ENCODE measurements around the gene GCGR.

Gene GCGR

DNA sequence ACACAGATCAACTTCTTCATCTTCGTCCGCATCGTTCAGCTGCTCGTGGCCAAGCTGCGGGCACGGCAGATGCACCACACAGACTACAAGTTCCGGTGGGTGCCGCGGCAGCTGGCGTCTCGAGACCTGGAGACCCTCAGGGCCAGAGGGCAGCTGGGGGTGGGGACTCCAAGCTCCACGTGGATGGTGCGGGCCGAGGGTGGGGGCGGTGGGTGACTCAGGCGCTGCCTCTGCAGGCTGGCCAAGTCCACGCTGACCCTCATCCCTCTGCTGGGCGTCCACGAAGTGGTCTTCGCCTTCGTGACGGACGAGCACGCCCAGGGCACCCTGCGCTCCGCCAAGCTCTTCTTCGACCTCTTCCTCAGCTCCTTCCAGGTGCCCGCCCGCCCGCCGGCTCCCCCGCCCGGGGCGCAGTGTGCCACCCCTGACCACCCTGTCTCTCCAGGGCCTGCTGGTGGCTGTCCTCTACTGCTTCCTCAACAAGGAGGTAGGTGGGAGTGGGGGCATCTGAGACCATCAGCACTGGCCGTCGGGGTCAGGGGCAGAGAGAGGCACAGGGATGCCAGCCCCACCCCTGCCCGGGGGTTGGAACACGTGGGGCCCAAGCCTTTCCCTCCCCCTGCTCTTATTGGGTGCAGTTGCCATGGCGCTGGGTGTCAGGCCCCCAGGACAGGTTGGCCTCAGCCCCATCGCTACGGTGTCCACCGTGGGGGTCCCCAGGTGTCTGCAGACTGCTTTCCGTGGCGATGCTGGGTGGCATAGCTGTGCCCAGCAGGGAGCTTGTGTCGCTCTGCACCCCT is 8.8 kb downstream of the GCGR start:
- DNase-seq = no peak

DNA sequence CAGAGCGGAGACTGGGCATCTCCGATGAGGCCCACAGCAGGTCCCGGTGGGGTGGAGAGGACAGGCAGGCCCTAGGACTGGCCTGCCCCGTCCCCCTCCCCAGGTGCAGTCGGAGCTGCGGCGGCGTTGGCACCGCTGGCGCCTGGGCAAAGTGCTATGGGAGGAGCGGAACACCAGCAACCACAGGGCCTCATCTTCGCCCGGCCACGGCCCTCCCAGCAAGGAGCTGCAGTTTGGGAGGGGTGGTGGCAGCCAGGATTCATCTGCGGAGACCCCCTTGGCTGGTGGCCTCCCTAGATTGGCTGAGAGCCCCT is 9.4 kb downstream of the GCGR start:
- no peak for DNase-seq

DNA sequence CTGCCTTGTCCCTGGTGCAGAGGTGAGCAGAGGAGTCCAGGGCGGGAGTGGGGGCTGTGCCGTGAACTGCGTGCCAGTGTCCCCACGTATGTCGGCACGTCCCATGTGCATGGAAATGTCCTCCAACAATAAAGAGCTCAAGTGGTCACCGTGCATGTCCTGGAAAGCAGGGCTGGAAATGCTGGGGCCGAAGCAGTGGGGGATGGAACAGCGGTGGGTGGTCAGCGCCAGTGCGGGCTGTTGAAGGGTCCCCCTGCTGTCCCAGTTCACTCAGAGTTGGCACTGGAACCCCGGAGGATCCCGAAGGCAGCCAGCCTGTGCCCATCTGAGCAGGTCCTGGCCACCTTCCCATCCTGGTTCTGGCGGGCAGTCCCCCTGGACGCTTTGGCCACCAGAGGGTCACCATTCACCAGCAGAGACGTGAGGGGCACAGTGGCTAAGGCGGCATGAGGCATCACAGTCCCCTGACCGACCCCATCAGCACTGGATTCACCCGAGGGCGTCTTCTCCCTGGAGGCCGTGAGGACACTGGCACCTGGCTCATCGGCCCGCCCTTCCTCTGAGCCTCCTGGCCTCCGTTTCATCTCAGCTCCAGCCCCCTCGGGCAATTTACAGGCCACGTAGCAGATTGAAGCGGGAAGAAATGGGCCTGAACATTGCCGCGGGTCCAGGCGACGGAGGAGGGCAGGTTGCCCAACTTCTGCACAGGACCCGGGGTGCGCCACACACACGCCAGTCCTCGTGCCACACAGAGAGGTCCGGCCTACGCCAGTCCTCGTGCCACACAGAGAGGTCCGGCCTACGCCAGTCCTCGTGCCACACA is 10.1 kb downstream of the GCGR start:
- no peak for DNase-seq

DNA sequence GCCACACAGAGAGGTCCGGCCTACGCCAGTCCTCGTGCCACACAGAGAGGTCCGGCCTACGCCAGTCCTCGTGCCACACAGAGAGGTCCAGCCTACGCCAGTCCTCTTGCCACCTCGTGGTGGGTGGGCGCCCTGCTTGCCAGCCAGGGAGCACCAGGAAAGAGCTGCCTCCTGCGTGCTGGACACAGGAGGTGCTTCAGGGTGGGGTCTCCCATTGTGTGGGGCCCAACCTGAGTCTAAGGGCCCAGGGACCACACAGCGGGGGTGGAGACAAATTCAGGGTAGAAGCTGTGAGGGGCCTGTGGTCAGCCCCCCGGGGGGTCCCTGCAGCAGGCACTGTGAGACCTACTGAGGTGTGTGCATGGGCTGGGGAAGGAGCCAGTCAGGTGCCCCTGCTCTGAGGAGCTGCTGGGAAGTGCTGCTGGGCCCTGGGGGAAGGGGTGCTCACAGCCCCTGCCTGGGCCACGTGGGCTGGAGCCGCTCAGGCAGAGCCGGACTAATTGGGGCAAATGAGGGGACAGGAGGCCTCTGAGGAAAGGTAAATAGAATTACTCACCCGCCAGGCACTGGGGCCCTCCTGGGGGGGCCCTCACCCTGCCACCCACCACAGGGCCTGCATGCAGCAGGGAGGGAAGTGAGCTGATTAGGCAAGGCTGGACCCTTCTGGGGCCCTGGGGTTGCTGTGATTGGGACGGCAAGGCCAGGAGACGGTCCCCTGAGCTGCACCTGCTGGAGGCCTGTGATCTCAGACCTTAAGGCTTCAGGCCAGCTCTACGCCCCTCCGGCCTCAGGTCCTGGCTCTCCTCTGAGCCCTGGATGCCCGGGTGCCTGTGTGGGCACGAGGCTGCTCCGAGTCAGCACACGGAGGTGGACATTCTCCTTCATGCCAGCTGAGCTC is 11.0 kb downstream of the GCGR start:
- no peak for DNase-seq

DNA sequence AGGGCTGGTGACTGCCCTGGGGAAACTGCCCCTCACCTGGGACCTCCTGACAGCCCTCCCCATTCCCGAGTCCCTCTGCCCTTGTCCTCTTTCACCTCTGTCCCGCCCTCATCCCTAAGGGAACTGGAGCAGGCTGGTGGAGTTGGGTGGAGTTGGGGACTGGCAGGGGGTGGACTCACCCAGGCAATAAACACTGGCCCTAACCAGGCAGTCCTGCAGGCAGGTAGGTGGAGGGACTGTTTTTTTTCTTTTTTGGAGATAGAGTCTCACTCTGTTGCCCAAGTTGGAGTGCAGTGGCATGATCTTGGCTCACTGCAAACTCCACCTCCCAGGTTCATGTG is 11.7 kb downstream of the GCGR start:
- DNase-seq = no peak

DNA sequence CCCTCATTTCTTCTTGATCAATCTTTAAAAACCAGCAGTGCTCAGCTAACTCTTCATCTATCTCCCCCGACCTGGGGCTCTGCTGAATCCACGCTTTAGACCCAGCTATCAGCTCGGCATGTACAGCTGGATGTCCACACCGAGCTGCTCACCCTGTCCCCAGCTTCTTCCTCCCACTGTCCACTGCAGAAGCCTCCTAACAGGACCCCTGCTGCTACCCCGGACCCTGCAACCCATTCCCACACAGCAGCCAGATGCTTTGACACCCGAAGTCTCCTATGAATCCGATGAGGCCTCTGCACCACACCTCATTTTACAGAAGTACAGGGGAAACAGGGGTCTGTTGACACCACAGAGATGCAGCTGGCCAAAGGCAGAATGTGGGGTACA is 13.8 kb downstream of the GCGR start:
- DNase-seq = no peak

DNA sequence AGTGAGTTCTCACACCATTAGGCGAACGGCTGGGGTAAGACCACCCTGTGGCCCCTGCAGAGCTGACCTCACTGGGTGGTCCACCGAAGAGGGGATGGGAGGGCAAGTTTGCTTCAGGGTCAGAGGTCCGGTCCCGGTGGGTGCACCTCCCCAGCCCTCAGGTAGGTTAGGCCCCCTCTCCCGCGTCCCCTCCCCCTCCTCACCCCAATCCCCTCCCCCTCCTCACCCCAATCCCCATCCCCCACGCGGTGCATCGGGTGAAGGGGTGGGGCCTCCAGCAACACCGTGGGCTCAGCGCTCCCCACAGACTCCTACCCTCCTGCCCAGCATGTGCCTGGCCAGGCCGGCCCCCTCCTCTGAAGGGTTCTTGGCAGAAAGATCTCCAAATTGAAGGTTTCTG is 15.8 kb downstream of the GCGR start:
- no peak for DNase-seq

DNA sequence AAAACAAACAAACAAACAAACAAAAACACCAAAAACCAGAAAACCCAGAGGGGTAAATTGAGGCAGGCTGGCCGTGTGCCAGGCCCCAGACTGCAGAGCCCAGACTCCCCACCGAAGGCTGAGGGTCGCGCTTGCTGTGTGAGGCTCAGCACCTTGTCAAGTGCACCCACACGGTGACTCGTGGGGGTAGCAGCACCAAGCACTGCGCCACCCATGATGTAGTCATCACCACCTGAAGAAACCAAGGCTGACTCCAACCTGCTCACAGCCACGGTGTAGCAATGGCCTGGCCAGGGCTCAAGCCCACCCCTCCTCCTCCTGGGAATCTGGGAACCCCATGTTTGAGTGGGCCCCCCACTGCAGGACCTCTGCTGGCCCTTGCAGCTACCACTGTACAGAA is 17.2 kb downstream of the GCGR start:
- no peak for DNase-seq

DNA sequence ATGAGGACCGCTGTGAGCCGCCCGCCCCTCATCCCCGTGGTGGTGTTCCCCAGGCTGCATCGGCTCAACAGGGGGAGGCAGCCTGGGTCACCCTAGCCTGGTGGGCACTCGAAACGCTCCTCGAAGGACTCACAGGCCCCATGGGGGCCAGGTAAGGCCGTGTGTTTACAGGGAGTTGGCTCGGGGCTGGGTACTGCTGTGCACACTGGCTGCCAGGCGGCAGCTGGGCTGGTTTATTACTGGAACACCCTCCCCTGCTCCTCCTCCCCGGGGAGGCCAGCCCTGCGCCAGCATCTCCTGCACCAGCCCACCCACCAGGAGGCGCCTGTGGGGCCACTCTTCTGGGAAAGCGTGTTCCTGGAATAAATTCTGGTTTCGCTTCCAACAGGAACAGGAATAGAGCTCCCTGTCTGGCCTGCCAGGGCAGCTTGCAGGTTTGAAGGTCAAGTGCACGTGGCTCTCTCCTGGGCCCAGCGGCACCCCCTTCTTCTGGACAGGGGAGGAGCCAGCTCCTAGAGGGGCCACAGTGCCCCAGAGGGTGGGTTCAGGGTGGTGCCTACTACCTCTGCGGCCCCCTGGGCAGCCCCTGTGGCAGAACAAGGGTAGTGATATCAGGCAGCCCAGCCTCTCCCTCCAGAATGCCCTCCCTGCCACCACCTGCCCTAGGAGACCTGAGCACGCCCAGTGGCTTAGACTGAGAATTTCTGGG is 17.8 kb downstream of the GCGR start:
- DNase-seq = peak; percentile 65

DNA sequence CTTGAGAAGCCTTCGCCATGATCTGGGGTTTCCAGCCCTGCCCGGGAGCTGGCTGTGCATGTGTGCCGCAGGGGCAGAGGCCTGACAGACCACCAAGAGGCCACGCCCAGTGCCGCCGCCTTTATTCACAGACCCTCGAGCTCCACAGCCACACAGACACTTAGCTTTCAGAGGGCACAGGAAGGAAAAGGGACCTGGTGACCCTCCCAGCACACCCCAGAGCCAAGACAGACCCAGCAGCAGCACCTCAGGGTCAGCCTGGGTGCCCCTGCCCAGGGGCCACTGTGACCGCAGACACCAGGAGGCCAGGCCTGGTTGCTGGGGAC is 18.3 kb downstream of the GCGR start:
- DNase-seq = no peak

DNA sequence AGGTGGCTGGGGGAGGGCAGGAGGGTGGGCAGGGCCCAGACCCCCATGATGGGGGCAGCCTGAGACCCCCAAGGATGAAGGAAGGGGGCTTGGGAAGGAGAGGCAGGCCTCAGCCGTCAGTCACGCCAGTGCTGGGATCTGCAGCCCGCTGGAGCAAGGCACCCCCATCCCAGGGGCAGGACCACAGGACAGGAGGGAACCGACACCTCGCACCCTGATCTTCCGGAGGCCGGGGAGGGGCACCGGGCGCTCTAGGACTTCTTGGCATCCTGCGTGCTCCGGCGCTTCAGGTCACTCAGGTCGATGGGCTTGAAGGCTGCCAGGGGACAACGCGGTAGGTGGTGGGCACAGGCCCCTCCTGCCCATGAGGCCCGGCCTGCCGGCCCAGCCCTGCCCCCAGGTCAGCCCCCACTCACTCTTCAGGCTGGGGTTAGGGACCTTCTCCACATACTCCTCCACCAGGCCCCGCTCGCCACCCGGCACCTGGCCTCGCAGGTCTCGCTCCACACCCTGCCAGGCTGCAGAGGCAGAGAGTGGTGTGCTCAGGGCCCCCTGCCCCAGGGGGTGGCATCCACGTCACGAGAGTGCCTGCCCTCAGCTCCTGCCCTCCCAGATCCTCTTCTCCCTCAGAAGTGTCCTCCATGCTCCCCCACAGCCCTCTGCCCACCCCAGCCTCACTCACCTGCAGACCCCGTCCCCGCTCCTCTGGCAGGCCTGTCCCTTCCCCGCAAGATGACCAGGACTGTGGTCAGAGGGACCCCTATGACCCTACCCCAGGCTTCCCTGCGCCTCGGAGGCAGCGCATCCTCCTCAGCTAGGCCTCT is 19.3 kb downstream of the GCGR start:
- DNase-seq = no peak

DNA sequence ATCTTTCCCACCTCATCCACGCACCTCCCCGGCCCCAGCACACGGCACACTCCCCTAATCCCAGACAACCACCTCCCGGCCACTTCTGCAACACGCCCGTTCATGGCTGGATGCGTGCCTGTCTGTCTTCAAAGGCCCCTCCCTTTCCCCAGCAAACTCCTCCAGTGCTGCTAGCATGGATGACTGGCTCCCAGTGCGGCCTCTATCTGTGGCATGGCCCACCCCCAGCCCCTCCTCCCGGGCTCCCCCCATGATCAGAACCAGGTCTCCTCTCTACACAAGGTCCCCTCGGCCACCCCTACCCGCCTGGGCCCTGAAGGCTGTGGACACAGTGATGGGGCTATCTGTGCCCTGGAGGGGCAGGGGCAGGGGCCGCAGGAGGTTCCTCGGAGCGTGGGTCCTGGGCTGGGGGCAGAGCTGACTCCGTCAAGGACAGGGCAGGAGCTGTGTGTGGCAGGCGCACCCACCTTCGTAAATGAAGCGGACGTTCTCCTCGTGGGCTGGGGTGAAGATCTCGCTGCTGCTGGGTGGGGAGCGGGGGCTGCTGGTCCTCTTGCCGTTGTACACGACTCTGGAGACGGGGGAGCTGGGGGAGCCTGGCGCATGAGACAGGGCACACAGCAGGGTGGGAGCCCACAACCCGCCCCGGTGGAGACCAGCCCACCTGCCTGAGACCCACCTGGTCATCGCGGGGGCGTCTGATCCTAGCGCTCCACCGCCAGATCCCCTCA is 20.0 kb downstream of the GCGR start:
- no peak for DNase-seq

DNA sequence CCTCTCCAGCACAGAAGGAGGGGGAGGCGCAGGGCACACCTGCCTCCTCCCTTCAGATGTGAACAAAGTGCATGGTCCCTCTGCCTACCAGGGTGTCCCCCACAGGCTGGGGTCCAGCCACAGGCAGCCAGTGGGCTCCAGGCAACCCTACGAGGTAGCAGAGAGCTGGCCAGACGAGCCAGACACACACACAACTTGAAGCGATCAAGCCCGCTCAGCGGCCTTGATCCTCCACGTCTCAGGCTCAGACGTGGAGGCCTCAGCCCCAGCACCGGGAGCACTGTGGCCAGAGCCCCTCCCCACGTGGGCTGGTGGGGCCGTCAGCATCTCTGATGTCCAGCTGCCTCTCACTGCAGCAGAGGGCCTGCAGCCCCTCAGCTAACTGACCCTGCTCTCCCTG is 20.6 kb downstream of the GCGR start:
- DNase-seq = no peak

DNA sequence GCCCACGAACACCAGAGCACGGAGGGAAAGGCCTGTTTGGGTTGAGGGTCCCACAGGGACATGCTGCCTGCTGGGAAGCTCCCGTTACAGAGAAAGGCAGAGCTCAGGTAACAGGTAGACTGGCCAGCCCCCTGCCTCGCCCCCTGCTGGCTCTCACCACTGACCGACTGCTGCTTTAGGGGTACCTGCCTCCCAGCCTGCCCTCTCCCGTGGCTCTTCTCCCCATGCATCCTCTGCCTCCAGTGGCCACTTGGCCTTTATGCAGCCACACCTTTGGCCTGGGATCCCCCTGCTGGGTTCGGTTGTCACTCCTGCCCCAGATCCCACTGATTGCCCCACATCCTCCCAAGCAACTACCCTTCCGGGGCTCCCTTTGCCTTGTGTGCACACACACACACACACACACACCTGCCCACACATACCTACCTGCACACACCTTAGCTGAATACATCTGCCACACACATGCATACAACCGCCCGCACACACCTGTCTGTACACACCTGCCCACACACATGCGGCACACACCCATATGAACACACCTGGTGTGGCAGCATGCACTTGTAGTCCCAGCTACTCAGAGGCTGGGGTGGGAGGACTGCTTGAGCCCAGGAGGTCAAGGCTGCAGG is 22.0 kb downstream of the GCGR start:
- no peak for DNase-seq

DNA sequence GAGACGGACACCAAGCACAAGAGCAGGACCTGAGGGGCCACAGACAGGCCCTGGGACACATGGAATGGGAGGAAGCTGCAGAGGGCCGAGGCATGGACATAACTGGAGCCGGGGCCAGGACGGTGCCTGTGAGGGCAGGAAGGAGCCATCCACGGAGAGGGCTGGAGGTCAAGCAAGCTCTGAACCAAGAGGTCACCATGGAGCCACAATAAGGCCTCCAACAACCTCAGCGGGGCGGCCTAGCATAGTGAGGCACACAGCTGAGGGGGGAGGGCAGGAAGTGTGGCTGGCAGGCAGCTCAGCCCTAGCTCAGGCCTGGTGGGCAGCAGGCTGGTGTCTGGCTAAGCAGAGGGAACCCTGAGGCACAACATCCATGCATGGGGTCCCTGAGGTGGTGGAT is 24.7 kb downstream of the GCGR start:
- no peak for DNase-seq

DNA sequence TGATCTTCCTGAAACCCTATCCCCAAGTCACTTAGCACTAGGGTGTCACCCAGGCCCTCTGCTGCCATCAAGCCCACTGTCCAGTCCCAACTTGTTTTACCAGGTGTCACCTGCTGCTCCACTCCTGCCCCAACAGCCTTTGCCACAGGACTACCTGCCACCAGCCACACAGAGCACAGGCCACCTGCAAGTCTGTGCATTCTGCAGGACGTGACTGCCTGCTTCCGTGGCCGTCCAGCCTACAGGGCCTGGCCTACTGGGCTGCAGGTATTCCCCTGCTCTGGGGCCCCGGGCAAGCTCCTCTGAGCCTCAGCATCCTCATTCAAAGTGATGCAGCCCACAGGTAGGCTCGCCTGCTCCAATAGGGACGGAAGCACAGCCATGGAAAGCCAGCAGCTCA is 25.9 kb downstream of the GCGR start:
- no peak for DNase-seq

DNA sequence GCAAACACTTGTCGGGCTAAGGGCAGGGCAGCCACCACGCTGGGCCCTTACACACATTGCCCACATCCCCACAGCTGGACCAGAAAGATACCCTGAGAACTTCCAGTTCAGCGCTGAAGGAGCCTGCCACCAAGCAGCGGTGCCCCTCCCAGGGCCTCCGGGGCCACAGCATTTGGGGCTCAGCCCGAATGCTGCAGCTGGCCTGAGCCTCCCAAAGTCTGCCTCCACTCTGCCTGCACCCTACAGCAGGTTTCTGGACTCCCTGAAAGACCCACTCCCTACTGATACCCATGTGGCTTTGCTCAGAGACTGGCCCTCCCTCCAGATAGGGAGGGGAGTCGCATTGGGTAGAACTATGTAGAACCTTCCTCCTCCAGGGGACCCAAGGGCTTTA is 27.6 kb downstream of the GCGR start:
- DNase-seq = no peak

DNA sequence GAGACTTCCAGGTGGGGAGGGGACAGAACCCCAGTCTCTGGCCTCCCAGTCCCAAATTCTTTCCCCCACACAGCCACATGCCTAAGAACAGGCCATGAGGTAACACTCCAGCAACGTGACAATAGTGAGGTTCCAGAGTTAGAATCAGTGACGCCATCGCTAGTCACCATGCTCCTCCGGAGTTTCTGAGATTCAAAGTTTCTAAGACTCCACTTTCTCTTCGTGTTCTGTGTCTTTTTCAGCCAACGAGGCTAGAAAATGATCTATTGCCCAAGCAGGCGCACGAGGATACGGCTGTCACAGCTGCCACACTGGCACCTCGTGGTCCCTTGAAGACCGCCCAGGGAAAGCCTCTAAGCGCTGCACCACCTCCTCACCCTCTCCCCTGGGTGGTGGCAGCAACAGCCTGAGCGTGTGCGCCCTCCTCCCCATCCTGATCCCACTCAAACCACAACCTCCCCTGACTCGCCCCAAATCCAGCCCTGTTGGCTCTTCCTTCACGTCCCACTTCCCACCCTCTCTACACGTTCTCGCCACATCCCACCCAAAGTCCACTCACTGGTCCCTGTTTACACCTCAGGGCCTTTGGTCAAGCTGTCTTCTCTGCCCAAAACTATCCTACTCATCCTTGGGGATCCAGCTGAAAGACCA is 28.1 kb downstream of the GCGR start:
- no peak for DNase-seq

DNA sequence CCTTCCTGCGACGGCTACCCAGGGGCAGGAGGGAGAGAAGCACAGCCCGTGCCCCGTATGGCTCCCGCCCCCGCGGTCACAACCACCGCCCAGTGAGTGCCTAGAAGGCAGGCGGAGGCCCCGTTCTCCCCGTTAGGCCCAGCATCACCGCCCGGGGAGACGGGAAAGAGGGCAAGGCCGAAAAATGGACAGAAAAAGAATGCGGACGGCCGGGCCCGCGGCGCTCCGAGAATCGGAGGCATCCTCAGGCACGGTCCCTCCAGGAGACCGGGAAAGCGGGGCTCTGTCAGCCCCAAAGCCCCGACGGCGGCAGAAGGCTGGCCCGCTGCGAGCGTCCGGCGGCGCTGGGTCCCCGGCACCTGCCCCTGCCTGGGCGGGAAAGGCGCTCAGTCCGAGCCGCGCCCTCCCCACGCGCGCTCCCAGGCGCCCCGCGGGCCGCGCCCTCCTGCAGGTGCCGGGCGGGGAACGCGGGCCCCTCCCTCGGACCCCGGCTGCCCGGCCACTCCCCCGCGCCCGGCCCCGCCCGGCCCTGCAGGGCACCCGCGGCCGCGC is 28.7 kb downstream of the GCGR start:
- no peak for DNase-seq
